ENCODE data around the gene BUB1B.

BUB1B gene

DNA sequence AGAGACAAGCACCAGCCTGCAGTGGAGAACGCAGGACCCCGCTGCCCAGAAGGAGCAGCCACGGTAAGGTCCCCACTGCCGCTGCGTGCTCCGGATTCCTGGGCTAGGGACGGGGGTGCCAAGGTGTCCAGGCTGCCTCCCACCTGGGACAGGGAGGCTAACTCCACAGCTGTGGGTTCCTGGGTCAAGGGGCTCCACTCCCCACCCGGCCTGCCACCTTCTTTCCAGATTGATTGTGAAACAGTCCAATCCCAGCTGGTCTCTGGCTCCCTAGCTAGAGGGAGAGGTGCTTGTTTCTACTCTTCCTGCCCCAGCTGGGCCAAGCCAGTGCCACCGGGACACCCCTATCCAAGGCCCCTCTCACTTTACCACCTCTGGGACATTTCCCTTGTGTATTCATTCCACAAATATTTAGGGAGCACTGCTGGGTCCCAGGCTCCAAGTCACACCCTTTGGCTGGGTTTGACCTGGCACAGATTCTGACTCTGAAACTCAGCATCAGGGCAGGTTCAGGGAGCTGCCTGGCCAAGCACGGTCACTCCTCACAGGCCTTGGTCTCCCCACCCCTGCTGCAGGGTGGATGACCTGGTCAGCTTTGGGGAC, 79.9 kb downstream of the BUB1B start:
- no peaks in the 10 kb centered on the region for H4K20me1 ChIP-seq (ENCODE audit: control insufficient read depth, insufficient read depth, low read depth, low read length)
- H3K27ac ChIP-seq (ENCODE audit: low read depth, low read length), result no peak overlapping the region
- peaks cover 21% of the 10 kb centered on the region for H3K4me1 ChIP-seq (ENCODE audit: control insufficient read depth, low read length)
- H3K79me2 ChIP-seq (ENCODE audit: control insufficient read depth, low read length), result no peaks in the 10 kb centered on the region
- H3K27me3 ChIP-seq (ENCODE audit: control insufficient read depth, low read length), result peaks cover 10% of the 10 kb centered on the region
- no peak overlapping the region for H3K4me3 ChIP-seq (ENCODE audit: low read length)
- no peak overlapping the region for H3K4me2 ChIP-seq (ENCODE audit: low read length)
- H3K9me2 ChIP-seq (replicated peaks; ENCODE audit: control insufficient read depth, low read length), result no peaks in the 10 kb centered on the region
- peaks cover 5% of the 10 kb centered on the region; the same call in 1 of the 2 replicates for H3F3A ChIP-seq (ENCODE audit: control insufficient read depth, insufficient read depth)
- H3K9me3 ChIP-seq (ENCODE audit: control insufficient read depth, insufficient read depth, low read length), result no peaks in the 10 kb centered on the region
- TF ChIP-seq EZH2phosphoT487 (IDR thresholded peaks at IDR 0.05; ENCODE audit: borderline replicate concordance, low read length), result no peak
- TF ChIP-seq, protein P1, sequence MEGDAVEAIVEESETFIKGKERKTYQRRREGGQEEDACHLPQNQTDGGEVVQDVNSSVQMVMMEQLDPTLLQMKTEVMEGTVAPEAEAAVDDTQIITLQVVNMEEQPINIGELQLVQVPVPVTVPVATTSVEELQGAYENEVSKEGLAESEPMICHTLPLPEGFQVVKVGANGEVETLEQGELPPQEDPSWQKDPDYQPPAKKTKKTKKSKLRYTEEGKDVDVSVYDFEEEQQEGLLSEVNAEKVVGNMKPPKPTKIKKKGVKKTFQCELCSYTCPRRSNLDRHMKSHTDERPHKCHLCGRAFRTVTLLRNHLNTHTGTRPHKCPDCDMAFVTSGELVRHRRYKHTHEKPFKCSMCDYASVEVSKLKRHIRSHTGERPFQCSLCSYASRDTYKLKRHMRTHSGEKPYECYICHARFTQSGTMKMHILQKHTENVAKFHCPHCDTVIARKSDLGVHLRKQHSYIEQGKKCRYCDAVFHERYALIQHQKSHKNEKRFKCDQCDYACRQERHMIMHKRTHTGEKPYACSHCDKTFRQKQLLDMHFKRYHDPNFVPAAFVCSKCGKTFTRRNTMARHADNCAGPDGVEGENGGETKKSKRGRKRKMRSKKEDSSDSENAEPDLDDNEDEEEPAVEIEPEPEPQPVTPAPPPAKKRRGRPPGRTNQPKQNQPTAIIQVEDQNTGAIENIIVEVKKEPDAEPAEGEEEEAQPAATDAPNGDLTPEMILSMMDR (IDR thresholded peaks at IDR 0.05; ENCODE audit: low read depth, low read length, poor library complexity, severe bottlenecking), result no peak
- H3K36me3 ChIP-seq (ENCODE audit: control insufficient read depth, low read length), result no peaks in the 10 kb centered on the region

DNA sequence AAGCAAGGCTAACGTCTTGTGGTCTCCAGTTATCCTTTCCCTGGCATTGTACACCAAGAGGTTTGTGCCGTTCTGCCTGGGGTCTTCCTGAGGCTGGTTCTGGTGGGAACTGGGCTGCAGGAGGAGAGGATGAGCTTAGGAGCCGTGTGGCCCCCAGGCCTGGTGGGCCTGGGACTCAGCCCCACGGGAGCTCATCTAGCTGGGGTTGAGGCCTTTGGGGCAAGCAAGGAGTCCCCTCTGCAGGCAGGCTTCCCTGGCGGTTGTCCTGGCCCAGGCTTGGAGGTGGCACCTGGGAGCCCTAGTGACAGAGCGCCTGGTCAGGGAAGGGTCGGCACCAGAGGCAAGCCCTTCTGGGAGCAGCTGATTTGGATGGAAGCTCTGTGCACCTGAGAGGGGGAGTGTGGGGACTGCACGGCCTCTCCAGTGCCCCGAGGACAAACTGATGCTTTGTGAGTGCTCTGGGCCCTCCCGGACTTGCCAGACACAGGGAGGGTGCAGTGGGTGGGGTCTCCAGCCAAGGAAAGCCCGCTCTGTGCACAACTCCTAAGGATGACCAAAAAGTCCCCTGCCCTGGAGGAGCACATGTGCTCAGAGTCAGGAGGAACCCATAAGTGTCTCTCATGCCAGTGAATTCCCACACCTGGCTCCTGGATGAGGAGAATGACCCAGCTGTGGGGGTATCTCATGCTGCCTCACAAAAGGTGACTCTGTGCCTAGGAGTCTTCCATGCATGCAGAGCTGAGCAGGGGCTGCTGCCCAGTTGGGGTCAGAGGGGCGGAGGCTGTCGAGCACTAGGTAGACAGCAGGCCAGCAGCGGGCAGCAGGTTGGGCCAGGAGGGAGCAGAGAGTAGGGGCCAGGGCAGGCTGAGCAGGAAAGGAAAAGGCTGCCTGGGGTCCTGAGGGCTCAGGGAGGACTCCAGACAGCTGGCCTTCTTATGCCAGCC, 80.7 kb downstream of the BUB1B start:
- H3K9me2 ChIP-seq (replicated peaks; ENCODE audit: control insufficient read depth, low read length), result no peaks in the 10 kb centered on the region
- no peaks in the 10 kb centered on the region for H3K9me3 ChIP-seq (ENCODE audit: control insufficient read depth, insufficient read depth, low read length)
- no peaks in the 10 kb centered on the region for H3K36me3 ChIP-seq (ENCODE audit: control insufficient read depth, low read length)
- peaks cover 10% of the 10 kb centered on the region for H3K27me3 ChIP-seq (ENCODE audit: control insufficient read depth, low read length)
- peaks cover 20% of the 10 kb centered on the region for H3K4me1 ChIP-seq (ENCODE audit: control insufficient read depth, low read length)
- TF ChIP-seq EZH2phosphoT487 (IDR thresholded peaks at IDR 0.05; ENCODE audit: borderline replicate concordance, low read length), result no peak
- TF ChIP-seq, protein P1 (IDR thresholded peaks at IDR 0.05; ENCODE audit: low read depth, low read length, poor library complexity, severe bottlenecking), result no peak
- H3K4me2 ChIP-seq (ENCODE audit: low read length), result no peak overlapping the region
- no peak overlapping the region for H3K27ac ChIP-seq (ENCODE audit: low read depth, low read length)
- H3K4me3 ChIP-seq (ENCODE audit: low read length), result no peak overlapping the region
- H3F3A ChIP-seq (ENCODE audit: control insufficient read depth, insufficient read depth), result peaks cover 4% of the 10 kb centered on the region; the same call in 1 of the 2 replicates
- no peaks in the 10 kb centered on the region for H3K79me2 ChIP-seq (ENCODE audit: control insufficient read depth, low read length)
- no peaks in the 10 kb centered on the region for H4K20me1 ChIP-seq (ENCODE audit: control insufficient read depth, insufficient read depth, low read depth, low read length)

DNA sequence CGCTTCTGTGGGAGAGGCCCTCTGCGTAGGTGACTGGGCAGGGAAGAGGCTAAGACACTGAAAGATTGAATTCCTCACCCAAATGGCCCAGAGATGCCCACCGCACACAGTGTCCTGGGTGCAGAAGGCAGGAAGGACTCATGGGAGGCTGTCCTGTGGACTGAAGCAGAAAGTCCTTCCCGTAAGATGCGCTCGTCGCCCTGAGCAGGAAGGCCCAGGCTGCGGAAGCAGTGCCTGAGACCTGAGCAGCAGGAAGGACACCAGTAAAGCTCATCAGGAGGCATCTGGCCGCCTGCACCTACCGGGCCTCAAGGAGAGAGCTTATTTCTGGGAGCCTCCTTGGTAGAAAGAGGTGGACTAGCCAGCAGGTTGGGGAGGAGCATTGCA, 81.3 kb downstream of the BUB1B start:
- H3K27ac ChIP-seq (ENCODE audit: low read depth, low read length), result no peak overlapping the region
- peaks cover 10% of the 10 kb centered on the region for H3K27me3 ChIP-seq (ENCODE audit: control insufficient read depth, low read length)
- H3K9me3 ChIP-seq (ENCODE audit: control insufficient read depth, insufficient read depth, low read length), result no peaks in the 10 kb centered on the region
- H3K4me3 ChIP-seq (ENCODE audit: low read length), result no peak overlapping the region
- TF ChIP-seq, protein P1 (IDR thresholded peaks at IDR 0.05; ENCODE audit: low read depth, low read length, poor library complexity, severe bottlenecking), result no peak
- no peak for TF ChIP-seq EZH2phosphoT487 (IDR thresholded peaks at IDR 0.05; ENCODE audit: borderline replicate concordance, low read length)
- H3K4me1 ChIP-seq (ENCODE audit: control insufficient read depth, low read length), result peaks cover 20% of the 10 kb centered on the region
- H4K20me1 ChIP-seq (ENCODE audit: control insufficient read depth, insufficient read depth, low read depth, low read length), result no peaks in the 10 kb centered on the region
- H3K4me2 ChIP-seq (ENCODE audit: low read length), result no peak overlapping the region
- H3K36me3 ChIP-seq (ENCODE audit: control insufficient read depth, low read length), result no peaks in the 10 kb centered on the region
- no peaks in the 10 kb centered on the region; the same call in 1 of the 2 replicates for H3F3A ChIP-seq (ENCODE audit: control insufficient read depth, insufficient read depth)
- no peaks in the 10 kb centered on the region for H3K9me2 ChIP-seq (replicated peaks; ENCODE audit: control insufficient read depth, low read length)
- H3K79me2 ChIP-seq (ENCODE audit: control insufficient read depth, low read length), result no peaks in the 10 kb centered on the region

All from DOHH2 (cell line).